GM12878 (cell line): ENCODE results near the gene CDH18. TPM values are rescaled to one million over a fixed set of nuclear protein-coding genes. Genes with fewer than 3 reads are reported as not detected.

Experiments used
- ATAC-seq: fragments of 200-7000 bp; cut with Tn5 transposase; 3 replicates; pipeline ENCODE4 v1.9.1; 2020; ENCODE audit warnings: mild to moderate bottlenecking, moderate library complexity
- BruUV-seq: library from RNA; stranded (reverse); fragments of 400-500 nt; replicated peaks from 2 replicates; lab custom pipeline; 2021; lab: Mats Ljungman, UMichigan
- CTCF ChIA-PET: fragments of 300-600 bp; sonication (Branson Sonifier 250); formaldehyde crosslinking; extraction: SDS; loops from one replicate; lab custom pipeline; 2021; ENCODE audit warnings: inconsistent platforms; lab: Yijun Ruan, JAX
- POLR2A ChIA-PET: fragments of 350-600 bp; formaldehyde crosslinking; extraction: SDS; loops from one replicate; lab custom pipeline; 2021; ENCODE audit warnings: inconsistent platforms; lab: Charles Lee
- RAD21 ChIA-PET: fragments of 300-600 bp; sonication (Branson Sonifier 250); formaldehyde crosslinking; loops from one replicate; lab custom pipeline; 2023; ENCODE audit warnings: antibody characterized with exemption; ENCODE audit not compliant: unreplicated experiment; lab: Charles Lee
- SMC1A ChIA-PET: fragments of 300-600 bp; sonication (Branson Sonifier 250); formaldehyde crosslinking; loops from one replicate; lab custom pipeline; 2023; ENCODE audit not compliant: unreplicated experiment, uncharacterized antibody; lab: Charles Lee
- DNase-seq: peaks from one replicate; pipeline ENCODE4 v3.0.0-alpha.2; 2011; ENCODE audit warnings: low read depth, low spot score
- FAIRE-seq: peaks from 3 replicates; lab custom pipeline; 2011; peaks lifted over from hg19 to GRCh38; lab: Jason Lieb, UNC
- H2AFZ ChIP-seq: 2 replicates; pipeline ENCODE4 v1.6.0; 2011; ENCODE audit warnings: low read depth, low read length, control low read depth; ENCODE audit not compliant: control insufficient read depth
- H3K27ac ChIP-seq: 2 replicates; pipeline ENCODE4 v1.5.1; 2011; ENCODE audit warnings: control low read depth; ENCODE audit not compliant: control insufficient read depth, insufficient read depth
- H3K27me3 ChIP-seq, 2 experiments: replicated peaks in 1 of 2; 2 replicates each; pipeline versions ENCODE4 v1.6.0 to v1.6.1; 2011; ENCODE audit warnings: low read length in 1 of 2; ENCODE audit not compliant: control insufficient read depth in 2 of 2, insufficient read depth in 2 of 2
- H3K36me3 ChIP-seq, 2 experiments: 2 replicates each; pipeline ENCODE4 v1.5.1; 2011; ENCODE audit warnings: low read length in 1 of 2; ENCODE audit not compliant: control insufficient read depth in 2 of 2, insufficient read depth in 2 of 2
- H3K4me1 ChIP-seq: 2 replicates; pipeline ENCODE4 v1.6.1; 2011; ENCODE audit warnings: mild to moderate bottlenecking, low read length, moderate library complexity, mixed read lengths; ENCODE audit not compliant: control insufficient read depth, insufficient read depth
- H3K4me2 ChIP-seq: 2 replicates; pipeline ENCODE4 v1.6.0; 2011; ENCODE audit warnings: control low read depth; ENCODE audit not compliant: control insufficient read depth, insufficient read depth
- H3K4me3 ChIP-seq: fragments of 200-600 bp; sonication (generic); 2 replicates; pipeline ENCODE4 v1.5.1; 2016
- H3K79me2 ChIP-seq: 2 replicates; pipeline ENCODE4 v1.6.0; 2011; ENCODE audit warnings: low read length; ENCODE audit not compliant: control insufficient read depth, insufficient read depth
- H3K9ac ChIP-seq: 2 replicates; pipeline ENCODE4 v1.8.0; 2011; ENCODE audit warnings: low read length, control low read depth, mixed read lengths; ENCODE audit not compliant: control insufficient read depth, insufficient read depth
- H3K9me3 ChIP-seq: replicated peaks from 3 replicates; pipeline ENCODE4 v1.5.1; 2011; ENCODE audit warnings: mild to moderate bottlenecking, low read length; ENCODE audit not compliant: control insufficient read depth, insufficient read depth
- H4K20me1 ChIP-seq: 2 replicates; pipeline ENCODE4 v1.6.0; 2011; ENCODE audit not compliant: control insufficient read depth, insufficient read depth
- ATF2 ChIP-seq: IDR thresholded peaks from 2 replicates; pipeline ENCODE4 v1.6.1; 2012; ENCODE audit warnings: low read length, inconsistent platforms
- ATF7 ChIP-seq: fragments of 450-650 bp; IDR thresholded peaks from 2 replicates; pipeline ENCODE4 v1.6.1; 2016; ENCODE audit warnings: low read depth, mild to moderate bottlenecking
- CBX5 ChIP-seq: sonication (generic); IDR thresholded peaks from 2 replicates; pipeline ENCODE4 v1.6.1; 2016; ENCODE audit warnings: low read depth, moderate library complexity, mild to moderate bottlenecking, inconsistent platforms
- EP300 ChIP-seq, 2 experiments: fragments of 150-350 bp in 1 of 2; IDR thresholded peaks; 2 replicates each; pipeline ENCODE4 v1.6.1; 2011 to 2012; ENCODE audit warnings: low read depth in 2 of 2, low read length in 2 of 2, borderline replicate concordance in 1 of 2, improper control_type of control experiment in 1 of 2, inconsistent platforms in 1 of 2; ENCODE audit not compliant: control insufficient read depth in 1 of 2
- ESRRA ChIP-seq: IDR thresholded peaks from 2 replicates; pipeline ENCODE4 v1.6.1; 2012; ENCODE audit warnings: mild to moderate bottlenecking, low read length, improper control_type of control experiment
- HDGF ChIP-seq: fragments of 450-650 bp; IDR thresholded peaks from 2 replicates; pipeline ENCODE4 v1.6.1; 2016; ENCODE audit warnings: antibody characterized with exemption
- MYB ChIP-seq: fragments of 150-350 bp; IDR thresholded peaks from 2 replicates; pipeline ENCODE4 v1.6.1; 2014; ENCODE audit warnings: mild to moderate bottlenecking, low read depth, low read length, borderline replicate concordance
- NFIC ChIP-seq: IDR thresholded peaks from 2 replicates; pipeline ENCODE4 v1.6.1; 2012; ENCODE audit warnings: low read depth, mild to moderate bottlenecking, inconsistent platforms, low read length, moderate library complexity
- TAF1 ChIP-seq: IDR thresholded peaks from 2 replicates; pipeline ENCODE4 v1.6.1; 2011; ENCODE audit warnings: mild to moderate bottlenecking, low read depth, low read length, borderline replicate concordance
- TARDBP ChIP-seq: IDR thresholded peaks from 2 replicates; pipeline ENCODE4 v1.6.1; 2016; ENCODE audit warnings: borderline replicate concordance
- YY1 ChIP-seq: IDR thresholded peaks from 2 replicates; pipeline ENCODE4 v1.6.1; 2011; ENCODE audit warnings: low read depth, mild to moderate bottlenecking, low read length
- ZBED1 ChIP-seq: IDR thresholded peaks from 2 replicates; pipeline ENCODE4 v1.6.1; 2016; ENCODE audit warnings: borderline replicate concordance
- ZNF207 ChIP-seq: fragments of 450-650 bp; IDR thresholded peaks from 2 replicates; pipeline ENCODE4 v1.6.1; 2014; ENCODE audit warnings: antibody characterized with exemption, mild to moderate bottlenecking, borderline replicate concordance
- ZNF24 ChIP-seq: fragments of 450-650 bp; IDR thresholded peaks from 2 replicates; pipeline ENCODE4 v1.6.1; 2017; ENCODE audit warnings: antibody characterized with exemption, mild to moderate bottlenecking
- ZNF592 ChIP-seq: fragments of 450-650 bp; IDR thresholded peaks from 2 replicates; pipeline ENCODE4 v1.6.1; 2017; ENCODE audit warnings: mild to moderate bottlenecking, moderate library complexity
- ZZZ3 ChIP-seq: IDR thresholded peaks from 2 replicates; pipeline ENCODE4 v1.6.1; 2011; ENCODE audit warnings: low read depth; ENCODE audit not compliant: control insufficient read depth, insufficient read length
- WGBS: methylation state at CpG from one replicate; pipeline ENCODE4 v1.1.6; 2016; ENCODE audit warnings: low lambda C conversion rate; ENCODE audit not compliant: insufficient replicate concordance, insufficient coverage; ENCODE audit errors: missing lambda C conversion rate; 5-methylcytosine and 5-hydroxymethylcytosine counted together
- in situ Hi-C: fragments of 300-500 bp; cut with MboI; formaldehyde crosslinking; loops from 9 replicates; pipeline ENCODE4 v1.14.3; 2018; ENCODE audit warnings: mixed read lengths
- intact Hi-C: fragments of 100-400 bp; cut with micrococcal nuclease; formaldehyde crosslinking; loops from one replicate; pipeline ENCODE4 v1.14.2; 2022; ENCODE audit not compliant: unreplicated experiment
- polyA plus RNA-seq, 11 experiments: library from polyadenylated mRNA; depleted of rRNA in 4 of 11; unstranded in 6 of 11; stranded (reverse) in 5 of 11; fragments of >200 nt; fragmentation: Nextera tagmentation in 4 of 11; fragmentation: Illumina TruSeq in 1 of 11; extraction: Ambion mirVana in 4 of 11; extraction: Trizol in 1 of 11; gene quantifications; 1 replicate in 1 of 11; 2 replicates in 10 of 11; pipeline versions ENCODE4 v1.2.1 to v1.2.3, GENCODE V29; 2011 to 2016; ENCODE audit warnings: inconsistent platforms in 2 of 11, missing spikeins in 2 of 11, low read depth in 1 of 11
- total RNA-seq, 4 experiments: library from RNA; depleted of rRNA in 3 of 4; stranded (reverse); fragments of >200 nt in 3 of 4; fragmentation: Illumina TruSeq in 1 of 4; extraction: Trizol in 1 of 4; gene quantifications; 2 replicates each; pipeline versions ENCODE4 v1.2.1 to v1.2.3, GENCODE V29; 2013 to 2021

Gene CDH18
- total and polyA plus RNA-seq, 10 of the 15 experiments (the other 5 are each of a cell fraction or from before 2014, with no cell fraction given) = 0.41 TPM; not detected in 9

- in situ Hi-C loops = no loop called here
- H3K4me3 ChIP-seq = no peak overlapping the region
- H3K4me1 ChIP-seq = no peaks in the 10 kb centered on the region
- RAD21 ChIA-PET = no interaction called here
- no peak overlapping the region for H3K4me2 ChIP-seq
- TF ChIP-seq ZZZ3 (no peak), ATF2 (no peak), YY1 (no peak), MYB (no peak), TAF1 (no peak), ESRRA (no peak), NFIC (no peak), ZBED1 (no peak), ATF7 (no peak), CBX5 (no peak), ZNF207 (no peak), TARDBP (no peak), HDGF (no peak), ZNF24 (no peak), ZNF592 (no peak), EP300 (IDR thresholded peaks at IDR 0.05; ENCODE audit: borderline replicate concordance in 1 of 2, control insufficient read depth in 1 of 2, low read depth in 2 of 2, low read length in 2 of 2) (no peak)
- H3K79me2 ChIP-seq = no peaks in the 10 kb centered on the region
- no peaks in the 10 kb centered on the region for H3K27me3 ChIP-seq
- no peak overlapping the region for H2AFZ ChIP-seq
- CTCF ChIA-PET = no interaction called here
- no peaks in the 10 kb centered on the region for H3K36me3 ChIP-seq
- H3K9ac ChIP-seq = no peak overlapping the region
- no peak for ATAC-seq
- no peak for DNase-seq
- POLR2A ChIA-PET = no interaction called here
- FAIRE-seq = no peak
- H3K9me3 ChIP-seq = no peaks in the 10 kb centered on the region
- WGBS = 0% methylated on average over 1 of the region's 1 CpG
- SMC1A ChIA-PET = no interaction called here
- no peaks in the 10 kb centered on the region for H4K20me1 ChIP-seq
- no peak overlapping the region for H3K27ac ChIP-seq
- no TSS peak for BruUV-seq
- intact Hi-C loops = no loop called here
Observed at GRCh38 chr5:19546521-19546920, 441.5 kb downstream of the CDH18 start.
